ENCODE results near the gene RNU6-1.

- no peak for TF ChIP-seq CTCF (IDR thresholded peaks at IDR 0.05; ENCODE audit: insufficient read depth, low read length)
- no peak for TF ChIP-seq REST (IDR thresholded peaks at IDR 0.05; ENCODE audit: insufficient replicate concordance, low read depth)
Observed at GRCh38 chr15:67827562-67828277, 12.1 kb downstream of the RNU6-1 start.
